HG03432 (cell line): Measurements from ENCODE around the gene KCNK13.
"Not testable (repeated sequence)": the region's sequence is repeated elsewhere in the genome, so short reads cannot be mapped to it uniquely, and the experiment has no call there.

Source experiments
- ATAC-seq: cut with Tn5 transposase; IDR thresholded peaks from one replicate; pipeline ENCODE4 v1.9.1; 2021; ENCODE audit warnings: mild to moderate bottlenecking, moderate library complexity; ENCODE audit not compliant: unreplicated experiment

Gene KCNK13

GRCh38 chr14:90060965-90061684 is 669 bp upstream of the KCNK13 start:
- peak; percentile 29 for ATAC-seq

GRCh38 chr14:90062127-90062794 is 467 bp downstream of the KCNK13 start:
- no peak for ATAC-seq

GRCh38 chr14:90062822-90063539 is 1.2 kb downstream of the KCNK13 start:
- no peak for ATAC-seq

- ATAC-seq, result no peak
Observed at GRCh38 chr14:90072350-90072749, 10.6 kb downstream of the KCNK13 start.

GRCh38 chr14:90079576-90079975 is 17.8 kb downstream of the KCNK13 start:
- ATAC-seq, result no peak

- no peak for ATAC-seq
Observed at GRCh38 chr14:90087433-90087832, 25.6 kb downstream of the KCNK13 start.

- no peak for ATAC-seq
Observed at GRCh38 chr14:90088176-90088575, 26.4 kb downstream of the KCNK13 start.

- ATAC-seq, result not testable (repeated sequence)
Observed at GRCh38 chr14:90089486-90089885, 27.7 kb downstream of the KCNK13 start.

- no peak for ATAC-seq
Observed at GRCh38 chr14:90091393-90091792, 29.6 kb downstream of the KCNK13 start.

GRCh38 chr14:90093942-90094595 is 32.3 kb downstream of the KCNK13 start:
- no peak for ATAC-seq

- no peak for ATAC-seq
Observed at GRCh38 chr14:90095096-90095495, 33.3 kb downstream of the KCNK13 start.

- ATAC-seq, result no peak
Observed at GRCh38 chr14:90096566-90096965, 34.8 kb downstream of the KCNK13 start.

- no peak for ATAC-seq
Observed at GRCh38 chr14:90103808-90104207, 42.0 kb downstream of the KCNK13 start.

- no peak for ATAC-seq
Observed at GRCh38 chr14:90105756-90106155, 44.0 kb downstream of the KCNK13 start.

GRCh38 chr14:90107789-90108188 is 46.0 kb downstream of the KCNK13 start:
- no peak for ATAC-seq

GRCh38 chr14:90109858-90110257 is 48.1 kb downstream of the KCNK13 start:
- no peak for ATAC-seq

GRCh38 chr14:90111895-90112534 is 50.2 kb downstream of the KCNK13 start:
- no peak for ATAC-seq

- no peak for ATAC-seq
Observed at GRCh38 chr14:90114554-90114953, 52.8 kb downstream of the KCNK13 start.

- ATAC-seq, result no peak
Observed at GRCh38 chr14:90115780-90116179, 54.0 kb downstream of the KCNK13 start.

- ATAC-seq, result no peak
Observed at GRCh38 chr14:90116444-90116843, 54.6 kb downstream of the KCNK13 start.

- no peak for ATAC-seq
Observed at GRCh38 chr14:90118027-90118426, 56.2 kb downstream of the KCNK13 start.
